Activated CD4-positive, alpha-beta T cell treated with anti-CD3 and anti-CD28 coated beads, Interleukin-2, amount 50 U/mL, for 4 hours (primary cell): ENCODE data around the gene FAM240B.

Experiments used
- DNase-seq, 2 experiments: peaks; one replicate each; pipeline ENCODE4 v3.0.0-alpha.2; 2020

FAM240B gene

GRCh38 chr9:38668791-38669466 lies 51.0 kb downstream of the FAM240B start:
- DNase-seq: no peak

- DNase-seq: no peak
Measured at GRCh38 chr9:38662763-38663593, 57.0 kb downstream of the FAM240B start.

- no peak for DNase-seq
Measured at GRCh38 chr9:38659538-38659937, 60.4 kb downstream of the FAM240B start.

GRCh38 chr9:38656896-38657295 lies 63.0 kb downstream of the FAM240B start:
- no peak for DNase-seq

- no peak for DNase-seq
Measured at GRCh38 chr9:38652486-38652885, 67.4 kb downstream of the FAM240B start.

GRCh38 chr9:38652044-38652443 lies 67.9 kb downstream of the FAM240B start:
- no peak for DNase-seq

GRCh38 chr9:38651400-38652042 lies 68.4 kb downstream of the FAM240B start:
- no peak for DNase-seq

- DNase-seq: no peak
Measured at GRCh38 chr9:38650564-38650963, 69.4 kb downstream of the FAM240B start.

- no peak for DNase-seq
Measured at GRCh38 chr9:38649731-38650363, 70.1 kb downstream of the FAM240B start.

GRCh38 chr9:38644601-38645000 lies 75.3 kb downstream of the FAM240B start:
- DNase-seq: no peak
